Body of pancreas (tissue), 4 donors: ENCODE results near the gene TNFRSF18.

ENCODE experiments used
- CTCF ChIP-seq, 7 experiments: fragments of 450-650 bp in 4 of 7; fragments of 200-600 bp in 3 of 7; sonication (generic) in 3 of 7; IDR thresholded peaks; one replicate each; pipeline ENCODE4 v1.5.1; 2016 to 2019; ENCODE audit warnings: antibody characterized with exemption in 7 of 7
- POLR2A ChIP-seq, 3 donors: fragments of 450-650 bp; IDR thresholded peaks; one replicate each; pipeline ENCODE4 v1.6.1; 2016; ENCODE audit warnings: antibody characterized with exemption in 3 of 3, mild to moderate bottlenecking in 2 of 3

- no peak for TF ChIP-seq CTCF (IDR thresholded peaks at IDR 0.05)
- TF ChIP-seq POLR2A (IDR thresholded peaks at IDR 0.05): no peak
Measured at GRCh38 chr1:1221887-1222574, 15.6 kb upstream of the TNFRSF18 start.
